GM23338 (cell line): ENCODE results near the gene ST6GALNAC4. TPM values are rescaled to one million over a fixed set of nuclear protein-coding genes. Genes with fewer than 3 reads are reported as not detected.

Experiments used
- CREB1 ChIP-seq: fragments of 250-450 bp; sonication (Bioruptor Pico); IDR thresholded peaks from 2 replicates; pipeline ENCODE4 v1.5.0; 2020; ENCODE audit warnings: low read depth, mild to moderate bottlenecking, moderate library complexity
- EZH2 ChIP-seq: fragments of 200-600 bp; sonication (generic); IDR thresholded peaks from one replicate; pipeline ENCODE4 v1.8.0; 2017; ENCODE audit warnings: antibody characterized with exemption, mild to moderate bottlenecking, low read depth; ENCODE audit not compliant: unreplicated experiment
- EZH2phosphoT487 ChIP-seq: fragments of 200-600 bp; sonication (generic); IDR thresholded peaks from one replicate; pipeline ENCODE4 v1.8.1; 2018; ENCODE audit warnings: antibody characterized with exemption; ENCODE audit not compliant: unreplicated experiment
- NANOG ChIP-seq: IDR thresholded peaks from 2 replicates; pipeline ENCODE4 v1.6.1; 2016; ENCODE audit warnings: antibody characterized with exemption, borderline replicate concordance
- POLR2AphosphoS5 ChIP-seq: IDR thresholded peaks from 2 replicates; pipeline ENCODE4 v1.6.1; 2016; ENCODE audit warnings: antibody characterized with exemption, low read depth
- STAT1 ChIP-seq: IDR thresholded peaks from one replicate; pipeline ENCODE4 v1.6.1; 2016; ENCODE audit warnings: antibody characterized with exemption; ENCODE audit not compliant: unreplicated experiment
- ZNF331 ChIP-seq: fragments of 250-450 bp; sonication (Bioruptor Pico); IDR thresholded peaks from 2 replicates; pipeline ENCODE4 v1.5.0; 2020; ENCODE audit warnings: low read depth, mild to moderate bottlenecking, moderate library complexity
- ZNF462 ChIP-seq: fragments of 250-450 bp; sonication (Bioruptor Pico); IDR thresholded peaks from 2 replicates; pipeline ENCODE4 v1.5.0; 2020; ENCODE audit warnings: mild to moderate bottlenecking, moderate library complexity
- polyA plus RNA-seq: library from polyadenylated mRNA; unstranded; fragments of >200 nt; fragmentation: Nextera tagmentation; extraction: Ambion mirVana; gene quantifications from 2 replicates; pipeline ENCODE4 v1.2.1, GENCODE V29; 2016
- total RNA-seq: library from RNA; depleted of rRNA; stranded (reverse); fragments of >200 nt; shearing (Covaris generic); gene quantifications from 2 replicates; pipeline ENCODE4 v1.2.3, GENCODE V29; 2014
- TF ChIP-seq, protein P1 (sequence below): IDR thresholded peaks from 2 replicates; pipeline ENCODE4 v1.6.1; 2016; ENCODE audit warnings: antibody characterized with exemption
- TF ChIP-seq, protein P2 (sequence below): IDR thresholded peaks from one replicate; pipeline ENCODE4 v1.6.1; 2018; ENCODE audit warnings: antibody characterized with exemption; ENCODE audit not compliant: unreplicated experiment

The ST6GALNAC4 gene
- total and polyA plus RNA-seq, 2 experiments from 2014 or later = 8.1 to 35.3 TPM

DNA sequence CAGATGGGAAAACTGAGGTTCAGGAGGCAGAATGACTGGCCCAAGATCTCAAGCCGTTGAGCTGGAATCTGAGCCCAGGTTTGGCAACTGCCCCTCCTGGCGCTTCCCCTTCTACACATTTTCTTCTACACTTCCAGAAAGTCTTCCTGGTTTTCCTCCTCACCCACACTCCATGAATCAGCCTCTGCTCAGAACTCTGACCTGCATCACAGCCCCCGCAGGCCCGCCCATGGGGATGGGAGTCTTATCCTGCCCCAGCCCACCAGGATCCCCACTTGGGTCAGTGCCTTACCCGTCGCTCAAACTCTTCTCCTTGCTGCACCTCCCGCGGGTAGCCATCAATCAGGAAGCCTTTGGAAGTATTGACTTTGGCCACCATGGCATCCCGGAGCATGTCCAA, 45.3 kb downstream of the ST6GALNAC4 start (continued):
- TF ChIP-seq ZNF462 (CRISPR knock-in tag) = no peak
- TF ChIP-seq EZH2phosphoT487 = no peak
- TF ChIP-seq CREB1 = no peak
- TF ChIP-seq EZH2 = no peak
- TF ChIP-seq, protein P1, sequence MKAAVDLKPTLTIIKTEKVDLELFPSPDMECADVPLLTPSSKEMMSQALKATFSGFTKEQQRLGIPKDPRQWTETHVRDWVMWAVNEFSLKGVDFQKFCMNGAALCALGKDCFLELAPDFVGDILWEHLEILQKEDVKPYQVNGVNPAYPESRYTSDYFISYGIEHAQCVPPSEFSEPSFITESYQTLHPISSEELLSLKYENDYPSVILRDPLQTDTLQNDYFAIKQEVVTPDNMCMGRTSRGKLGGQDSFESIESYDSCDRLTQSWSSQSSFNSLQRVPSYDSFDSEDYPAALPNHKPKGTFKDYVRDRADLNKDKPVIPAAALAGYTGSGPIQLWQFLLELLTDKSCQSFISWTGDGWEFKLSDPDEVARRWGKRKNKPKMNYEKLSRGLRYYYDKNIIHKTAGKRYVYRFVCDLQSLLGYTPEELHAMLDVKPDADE = no peak
- TF ChIP-seq NANOG = no peak
- TF ChIP-seq, protein P2, sequence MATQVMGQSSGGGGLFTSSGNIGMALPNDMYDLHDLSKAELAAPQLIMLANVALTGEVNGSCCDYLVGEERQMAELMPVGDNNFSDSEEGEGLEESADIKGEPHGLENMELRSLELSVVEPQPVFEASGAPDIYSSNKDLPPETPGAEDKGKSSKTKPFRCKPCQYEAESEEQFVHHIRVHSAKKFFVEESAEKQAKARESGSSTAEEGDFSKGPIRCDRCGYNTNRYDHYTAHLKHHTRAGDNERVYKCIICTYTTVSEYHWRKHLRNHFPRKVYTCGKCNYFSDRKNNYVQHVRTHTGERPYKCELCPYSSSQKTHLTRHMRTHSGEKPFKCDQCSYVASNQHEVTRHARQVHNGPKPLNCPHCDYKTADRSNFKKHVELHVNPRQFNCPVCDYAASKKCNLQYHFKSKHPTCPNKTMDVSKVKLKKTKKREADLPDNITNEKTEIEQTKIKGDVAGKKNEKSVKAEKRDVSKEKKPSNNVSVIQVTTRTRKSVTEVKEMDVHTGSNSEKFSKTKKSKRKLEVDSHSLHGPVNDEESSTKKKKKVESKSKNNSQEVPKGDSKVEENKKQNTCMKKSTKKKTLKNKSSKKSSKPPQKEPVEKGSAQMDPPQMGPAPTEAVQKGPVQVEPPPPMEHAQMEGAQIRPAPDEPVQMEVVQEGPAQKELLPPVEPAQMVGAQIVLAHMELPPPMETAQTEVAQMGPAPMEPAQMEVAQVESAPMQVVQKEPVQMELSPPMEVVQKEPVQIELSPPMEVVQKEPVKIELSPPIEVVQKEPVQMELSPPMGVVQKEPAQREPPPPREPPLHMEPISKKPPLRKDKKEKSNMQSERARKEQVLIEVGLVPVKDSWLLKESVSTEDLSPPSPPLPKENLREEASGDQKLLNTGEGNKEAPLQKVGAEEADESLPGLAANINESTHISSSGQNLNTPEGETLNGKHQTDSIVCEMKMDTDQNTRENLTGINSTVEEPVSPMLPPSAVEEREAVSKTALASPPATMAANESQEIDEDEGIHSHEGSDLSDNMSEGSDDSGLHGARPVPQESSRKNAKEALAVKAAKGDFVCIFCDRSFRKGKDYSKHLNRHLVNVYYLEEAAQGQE = no peak
- TF ChIP-seq ZNF331 = no peak
- TF ChIP-seq POLR2AphosphoS5 = no peak
- TF ChIP-seq STAT1 = no peak
